Smooth muscle cell (in vitro differentiated cells): ENCODE data around the gene CHCHD6. TPM values are rescaled to one million over a fixed set of nuclear protein-coding genes. Genes with fewer than 3 reads are reported as not detected.

Source experiments
- DNase-seq: peaks from one replicate; lab custom pipeline; 2025; ENCODE audit not compliant: unreplicated experiment; lab: John Stamatoyannopoulos, UW
- H2AFZ ChIP-seq: fragments of 200-600 bp; sonication (generic); 2 replicates; pipeline ENCODE4 v1.6.0; 2016; ENCODE audit warnings: antibody characterized with exemption, low read depth, mild to moderate bottlenecking
- H3F3A ChIP-seq: fragments of 200-600 bp; sonication (generic); 2 replicates; pipeline ENCODE4 v1.6.0; 2017; ENCODE audit warnings: antibody characterized with exemption, low read depth
- H3K27ac ChIP-seq: fragments of 200-600 bp; sonication (generic); 2 replicates; pipeline ENCODE4 v1.5.1; 2016; ENCODE audit warnings: low read depth, mild to moderate bottlenecking
- H3K27me3 ChIP-seq: fragments of 200-600 bp; sonication (generic); 2 replicates; pipeline ENCODE4 v1.6.1; 2016; ENCODE audit warnings: low read depth, mild to moderate bottlenecking
- H3K36me3 ChIP-seq: fragments of 200-600 bp; sonication (generic); 2 replicates; pipeline ENCODE4 v1.5.1; 2016; ENCODE audit warnings: low read depth
- H3K4me1 ChIP-seq: fragments of 200-600 bp; sonication (generic); 2 replicates; pipeline ENCODE4 v1.5.1; 2016; ENCODE audit warnings: low read depth
- H3K4me2 ChIP-seq: fragments of 200-600 bp; sonication (generic); 2 replicates; pipeline ENCODE4 v1.6.0; 2016; ENCODE audit warnings: mild to moderate bottlenecking
- H3K4me3 ChIP-seq: fragments of 200-600 bp; sonication (generic); 2 replicates; pipeline ENCODE4 v1.5.1; 2016; ENCODE audit warnings: mild to moderate bottlenecking
- H3K79me2 ChIP-seq: fragments of 200-600 bp; sonication (generic); 2 replicates; pipeline ENCODE4 v1.6.0; 2016; ENCODE audit warnings: low read depth, mild to moderate bottlenecking
- H3K9ac ChIP-seq: fragments of 200-600 bp; sonication (generic); 2 replicates; pipeline ENCODE4 v1.6.0; 2016; ENCODE audit warnings: low read depth
- H3K9me3 ChIP-seq: fragments of 200-600 bp; sonication (generic); replicated peaks from 2 replicates; pipeline ENCODE4 v1.5.1; 2016; ENCODE audit warnings: low read depth
- H4K20me1 ChIP-seq: fragments of 200-600 bp; sonication (generic); 2 replicates; pipeline ENCODE4 v1.6.0; 2016; ENCODE audit warnings: low read depth
- WGBS: methylation state at CpG from one replicate; pipeline ENCODE4 v1.1.7; 2016; ENCODE audit warnings: low lambda C conversion rate; 5-methylcytosine and 5-hydroxymethylcytosine counted together
- polyA plus RNA-seq: library from polyadenylated mRNA; unstranded; fragments of >200 nt; fragmentation: Nextera tagmentation; extraction: Ambion mirVana; gene quantifications from 2 replicates; pipeline ENCODE4 v1.2.1, GENCODE V29; 2016
- total RNA-seq: library from RNA; depleted of rRNA; stranded (reverse); fragments of >200 nt; gene quantifications from 2 replicates; pipeline ENCODE4 v1.2.3, GENCODE V29; 2014
- TF ChIP-seq, protein P1 (sequence below): fragments of 200-600 bp; sonication (generic); IDR thresholded peaks from 2 replicates; pipeline ENCODE4 v1.5.1; 2017; ENCODE audit warnings: borderline replicate concordance, mild to moderate bottlenecking, antibody characterized with exemption; ENCODE audit not compliant: insufficient read depth, poor library complexity, severe bottlenecking

CHCHD6 gene
- total and polyA plus RNA-seq, 2 experiments from 2014 or later, result 6.7 to 27.2 TPM

DNA sequence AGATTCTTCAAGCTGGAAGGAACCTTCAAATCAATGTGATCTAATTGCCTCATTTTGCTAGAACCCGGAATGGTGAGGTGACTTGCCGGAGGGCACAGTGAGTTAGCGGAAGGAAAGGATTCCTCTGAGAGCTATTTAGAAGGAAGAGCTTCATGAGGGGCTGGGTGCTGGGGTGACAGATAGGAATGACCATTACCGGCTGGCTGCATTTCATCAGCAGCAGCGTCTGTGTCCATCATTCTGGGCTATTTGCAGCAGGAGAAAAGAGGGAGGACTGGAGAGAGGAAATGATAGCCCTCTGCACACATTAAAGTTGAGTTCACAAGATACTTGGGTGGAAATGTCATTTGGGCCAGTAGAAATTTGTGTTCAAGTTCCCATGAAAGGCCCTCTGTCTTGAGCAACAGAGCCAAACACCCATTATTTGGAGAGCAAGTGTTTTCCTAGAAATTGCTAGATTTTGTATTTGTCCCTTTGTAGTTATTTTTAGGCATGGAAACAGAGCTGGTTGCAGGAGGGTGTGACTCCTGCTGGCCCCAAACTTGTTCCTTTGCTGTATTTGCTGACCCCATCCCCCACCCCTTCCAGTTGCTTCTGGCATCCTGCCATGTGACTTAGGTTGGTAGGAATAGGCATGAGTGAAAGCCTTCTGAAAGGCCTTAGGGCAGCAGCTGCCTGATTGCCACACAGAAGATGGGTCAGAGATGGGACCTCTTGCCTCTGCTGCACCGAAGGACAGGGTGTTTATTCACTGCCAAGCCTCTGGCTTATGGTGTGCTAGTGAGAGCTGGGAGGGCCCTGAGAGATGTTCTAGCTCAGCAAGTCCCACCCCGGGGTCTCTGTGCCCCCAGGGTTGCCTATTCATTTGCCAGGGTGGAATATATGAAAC lies 191.4 kb downstream of the CHCHD6 start:
- Histone ChIP-seq H3K9ac (no peak overlapping the region), H3F3A (no peaks in the 10 kb centered on the region), H3K79me2 (no peaks in the 10 kb centered on the region), H2AFZ (no peak overlapping the region), H3K27me3 (no peaks in the 10 kb centered on the region), H3K9me3 (no peaks in the 10 kb centered on the region), H4K20me1 (no peaks in the 10 kb centered on the region), H3K4me2 (no peak overlapping the region), H3K4me3 (no peak overlapping the region), H3K36me3 (no peaks in the 10 kb centered on the region), H3K4me1 (no peaks in the 10 kb centered on the region), H3K27ac (no peak overlapping the region)
- 69% methylated on average over 7 of the region's 7 CpGs for WGBS
- TF ChIP-seq, protein P1, sequence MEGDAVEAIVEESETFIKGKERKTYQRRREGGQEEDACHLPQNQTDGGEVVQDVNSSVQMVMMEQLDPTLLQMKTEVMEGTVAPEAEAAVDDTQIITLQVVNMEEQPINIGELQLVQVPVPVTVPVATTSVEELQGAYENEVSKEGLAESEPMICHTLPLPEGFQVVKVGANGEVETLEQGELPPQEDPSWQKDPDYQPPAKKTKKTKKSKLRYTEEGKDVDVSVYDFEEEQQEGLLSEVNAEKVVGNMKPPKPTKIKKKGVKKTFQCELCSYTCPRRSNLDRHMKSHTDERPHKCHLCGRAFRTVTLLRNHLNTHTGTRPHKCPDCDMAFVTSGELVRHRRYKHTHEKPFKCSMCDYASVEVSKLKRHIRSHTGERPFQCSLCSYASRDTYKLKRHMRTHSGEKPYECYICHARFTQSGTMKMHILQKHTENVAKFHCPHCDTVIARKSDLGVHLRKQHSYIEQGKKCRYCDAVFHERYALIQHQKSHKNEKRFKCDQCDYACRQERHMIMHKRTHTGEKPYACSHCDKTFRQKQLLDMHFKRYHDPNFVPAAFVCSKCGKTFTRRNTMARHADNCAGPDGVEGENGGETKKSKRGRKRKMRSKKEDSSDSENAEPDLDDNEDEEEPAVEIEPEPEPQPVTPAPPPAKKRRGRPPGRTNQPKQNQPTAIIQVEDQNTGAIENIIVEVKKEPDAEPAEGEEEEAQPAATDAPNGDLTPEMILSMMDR, result no peak
- DNase-seq, result no peak

DNA sequence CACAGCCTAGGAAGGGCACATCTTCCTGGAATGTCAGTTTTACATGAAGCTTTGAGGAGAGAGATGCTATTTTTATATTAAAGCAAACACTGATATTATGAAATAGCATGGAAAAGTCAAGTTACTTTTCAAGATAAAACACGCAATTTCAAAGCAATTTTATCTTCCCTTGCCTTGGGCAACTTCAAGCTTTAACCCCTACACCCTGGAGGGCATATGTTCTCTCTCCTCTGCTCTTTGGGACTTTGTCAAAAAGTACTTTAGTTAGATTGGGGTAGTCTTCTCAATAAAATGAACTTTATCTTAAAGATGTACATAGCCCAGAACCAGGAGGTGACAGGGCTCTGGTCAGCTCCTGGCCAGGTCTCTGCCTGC lies 192.0 kb downstream of the CHCHD6 start:
- no peaks in the 10 kb centered on the region for H3K36me3 ChIP-seq
- H3F3A ChIP-seq, result no peaks in the 10 kb centered on the region
- H3K27me3 ChIP-seq, result no peaks in the 10 kb centered on the region
- no peaks in the 10 kb centered on the region for H3K9me3 ChIP-seq
- DNase-seq, result no peak
- H3K27ac ChIP-seq, result no peak overlapping the region
- no peaks in the 10 kb centered on the region for H4K20me1 ChIP-seq
- no peaks in the 10 kb centered on the region for H3K79me2 ChIP-seq
- WGBS, result 55% methylated on average over 1 of the region's 1 CpG
- no peak overlapping the region for H3K4me3 ChIP-seq
- H3K4me2 ChIP-seq, result no peak overlapping the region
- H3K4me1 ChIP-seq, result no peaks in the 10 kb centered on the region
- TF ChIP-seq, protein P1, result no peak
- H3K9ac ChIP-seq, result no peak overlapping the region
- H2AFZ ChIP-seq, result no peak overlapping the region

DNA sequence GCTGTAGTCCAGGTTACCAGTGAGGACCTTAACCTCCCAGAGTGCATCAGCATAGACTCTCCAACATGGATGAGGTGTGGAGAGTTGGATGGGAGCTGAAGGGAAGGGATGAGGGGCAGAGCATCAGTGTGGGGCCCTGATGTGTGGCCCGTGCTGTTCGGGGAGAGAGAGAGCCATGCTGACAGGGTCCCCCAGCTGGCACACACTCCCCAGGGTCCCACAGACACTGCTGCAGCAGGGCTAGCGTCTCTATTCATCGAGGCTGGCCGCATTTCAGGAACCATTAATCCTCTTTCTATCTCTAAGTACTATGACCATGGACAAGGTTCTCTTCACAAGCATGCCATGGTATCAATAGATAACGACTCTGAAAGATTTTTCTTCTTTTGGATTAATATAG lies 192.9 kb downstream of the CHCHD6 start:
- Histone ChIP-seq H3K4me3 (no peak overlapping the region), H3K27me3 (no peaks in the 10 kb centered on the region), H3F3A (no peaks in the 10 kb centered on the region), H3K27ac (no peak overlapping the region), H3K4me2 (no peak overlapping the region), H4K20me1 (no peaks in the 10 kb centered on the region), H3K9ac (no peak overlapping the region), H3K4me1 (no peaks in the 10 kb centered on the region), H3K79me2 (no peaks in the 10 kb centered on the region), H2AFZ (no peak overlapping the region), H3K9me3 (no peaks in the 10 kb centered on the region), H3K36me3 (no peaks in the 10 kb centered on the region)
- WGBS, result 98% methylated on average over 6 of the region's 6 CpGs
- TF ChIP-seq, protein P1, result no peak
- no peak for DNase-seq

DNA sequence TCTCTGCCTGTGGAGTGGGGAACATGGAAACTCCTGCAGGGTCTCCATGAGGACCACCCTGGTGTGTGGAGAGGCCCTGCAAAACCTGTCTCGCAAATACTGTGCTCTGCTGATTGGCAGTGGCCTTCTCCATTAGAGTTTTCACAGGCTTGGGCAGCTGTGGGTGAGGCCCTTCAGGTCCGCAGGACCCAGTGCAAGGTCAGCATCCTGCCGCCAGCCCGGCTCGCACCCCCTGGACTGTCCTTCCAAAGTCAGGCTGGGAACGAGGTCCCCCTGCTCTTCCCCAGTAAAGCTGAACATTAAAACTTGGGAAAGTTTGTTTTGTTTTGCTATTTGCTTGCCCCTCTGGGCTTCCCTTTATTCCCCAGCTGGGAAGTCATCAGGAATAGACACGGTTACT lies 193.9 kb downstream of the CHCHD6 start:
- TF ChIP-seq, protein P1, result no peak
- Histone ChIP-seq H4K20me1 (no peaks in the 10 kb centered on the region), H3F3A (no peaks in the 10 kb centered on the region), H3K27ac (no peak overlapping the region), H2AFZ (no peak overlapping the region), H3K27me3 (no peaks in the 10 kb centered on the region), H3K9ac (no peak overlapping the region), H3K4me2 (no peak overlapping the region), H3K4me1 (no peaks in the 10 kb centered on the region), H3K4me3 (no peak overlapping the region), H3K9me3 (no peaks in the 10 kb centered on the region), H3K36me3 (no peaks in the 10 kb centered on the region), H3K79me2 (no peaks in the 10 kb centered on the region)
- no peak for DNase-seq
- WGBS, result 93% methylated on average over 7 of the region's 7 CpGs
